HFF-Myc (cell line): ENCODE measurements around the gene VPS33A.

ENCODE experiments used
- DNase-seq: peaks from one replicate; pipeline ENCODE4 v3.0.0-alpha.2; 2011; ENCODE audit warnings: low read depth; ENCODE audit errors: extremely low read depth
- H3K4me3 ChIP-seq: replicated peaks from 2 replicates; pipeline ENCODE4 v1.5.1; 2011; ENCODE audit warnings: low read depth, mild to moderate bottlenecking, control low read depth, low read length
- TF ChIP-seq, protein P1 (sequence below): IDR thresholded peaks from 2 replicates; pipeline ENCODE4 v1.5.1; 2012; ENCODE audit warnings: mild to moderate bottlenecking, low read depth, low read length, control low read depth; ENCODE audit errors: missing control alignments

VPS33A gene

DNA sequence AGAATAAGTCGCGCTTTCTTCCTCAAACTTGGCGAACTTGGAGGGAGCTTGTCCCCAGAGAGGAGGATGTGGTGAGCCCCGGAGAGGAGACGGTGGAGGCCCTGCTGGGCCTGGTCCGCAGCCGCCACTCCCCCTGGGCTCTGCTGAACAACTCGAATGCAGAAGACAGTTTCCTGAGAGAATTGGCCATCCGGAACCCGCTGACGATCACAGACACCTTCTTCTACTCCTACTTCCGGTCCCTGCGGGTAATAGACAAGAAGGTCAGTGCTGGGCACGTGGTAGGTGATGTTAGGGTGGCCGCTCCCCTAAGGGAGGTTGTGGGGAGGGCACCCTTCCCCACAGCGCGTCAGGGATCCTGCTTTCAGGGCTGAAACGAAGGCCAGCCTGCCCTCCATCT is 81.8 kb downstream of the VPS33A start:
- H3K4me3 ChIP-seq = no peak overlapping the region
- no peak for DNase-seq
- TF ChIP-seq, protein P1, sequence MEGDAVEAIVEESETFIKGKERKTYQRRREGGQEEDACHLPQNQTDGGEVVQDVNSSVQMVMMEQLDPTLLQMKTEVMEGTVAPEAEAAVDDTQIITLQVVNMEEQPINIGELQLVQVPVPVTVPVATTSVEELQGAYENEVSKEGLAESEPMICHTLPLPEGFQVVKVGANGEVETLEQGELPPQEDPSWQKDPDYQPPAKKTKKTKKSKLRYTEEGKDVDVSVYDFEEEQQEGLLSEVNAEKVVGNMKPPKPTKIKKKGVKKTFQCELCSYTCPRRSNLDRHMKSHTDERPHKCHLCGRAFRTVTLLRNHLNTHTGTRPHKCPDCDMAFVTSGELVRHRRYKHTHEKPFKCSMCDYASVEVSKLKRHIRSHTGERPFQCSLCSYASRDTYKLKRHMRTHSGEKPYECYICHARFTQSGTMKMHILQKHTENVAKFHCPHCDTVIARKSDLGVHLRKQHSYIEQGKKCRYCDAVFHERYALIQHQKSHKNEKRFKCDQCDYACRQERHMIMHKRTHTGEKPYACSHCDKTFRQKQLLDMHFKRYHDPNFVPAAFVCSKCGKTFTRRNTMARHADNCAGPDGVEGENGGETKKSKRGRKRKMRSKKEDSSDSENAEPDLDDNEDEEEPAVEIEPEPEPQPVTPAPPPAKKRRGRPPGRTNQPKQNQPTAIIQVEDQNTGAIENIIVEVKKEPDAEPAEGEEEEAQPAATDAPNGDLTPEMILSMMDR = no peak

DNA sequence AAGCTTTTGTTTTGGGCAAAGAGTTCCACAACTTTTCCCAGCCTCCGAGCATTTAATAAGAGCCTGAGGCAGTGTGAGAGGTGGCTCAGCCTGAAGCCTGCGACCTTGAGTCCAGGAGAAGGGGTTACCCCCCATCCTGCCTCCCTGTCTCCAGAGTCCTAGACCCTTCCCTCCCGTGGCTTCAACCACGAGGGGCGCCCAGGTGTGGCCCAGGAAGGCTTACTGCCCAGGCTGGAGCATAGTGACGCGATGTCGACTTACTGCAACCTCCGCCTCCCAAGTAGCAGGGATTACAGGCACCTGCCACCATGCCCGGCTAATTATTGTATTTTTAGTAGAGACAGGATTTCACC is 82.7 kb downstream of the VPS33A start:
- H3K4me3 ChIP-seq = peak overlapping the region; percentile 42
- no peak for DNase-seq
- TF ChIP-seq, protein P1 = no peak

DNA sequence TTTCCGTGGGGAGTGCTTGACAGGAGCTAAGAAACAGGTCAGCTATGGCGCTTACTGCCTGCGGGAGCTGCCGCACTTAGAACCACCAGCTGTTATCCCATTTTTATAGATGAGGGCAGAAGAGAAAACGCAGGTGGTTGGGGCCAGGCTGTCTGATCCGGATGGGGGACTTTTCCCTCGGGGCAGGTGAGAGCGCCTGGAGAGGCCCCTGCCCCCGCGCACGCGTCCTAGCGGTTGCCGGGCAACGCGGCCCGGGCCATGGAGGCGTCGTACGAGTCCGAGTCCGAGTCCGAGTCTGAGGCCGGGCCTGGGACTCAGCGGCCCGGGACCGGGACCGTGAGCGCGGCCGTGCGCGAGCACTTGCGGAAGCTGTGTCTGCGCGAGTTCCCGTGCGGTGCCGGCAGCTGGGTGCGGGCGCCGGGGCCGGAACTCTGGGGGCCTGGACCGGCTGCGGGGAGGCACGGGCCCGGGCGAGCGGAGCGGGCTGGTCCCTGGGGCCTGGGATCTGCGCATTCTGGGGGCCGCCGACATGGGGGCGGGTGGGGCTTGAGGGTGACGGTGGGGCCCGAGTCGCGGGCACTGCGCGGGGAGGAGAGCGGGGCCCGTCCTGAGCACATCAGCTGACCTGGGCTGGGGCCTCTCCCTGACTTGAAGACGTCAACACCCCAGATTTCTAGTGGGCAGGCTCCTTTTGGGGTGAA is 83.3 kb downstream of the VPS33A start, which contains the start of gene LRRC43:
Gene LRRC43, plus strand, starts transcription at position 237 of the 701 bp plus-strand sequence. Its CDS starts 22 bp downstream, at position 259.
- DNase-seq = no peak
- peak within 1 kb of the TSS; percentile 42 for H3K4me3 ChIP-seq
- TF ChIP-seq, protein P1 = no peak
